Glutamatergic neuron (in vitro differentiated cells): ENCODE data around the gene UBE2H. TPM values are rescaled to one million over a fixed set of nuclear protein-coding genes. Genes with fewer than 3 reads are reported as not detected.

ENCODE experiments used
- DNase-seq: peaks from one replicate; pipeline ENCODE4 v3.0.0; 2022
- H3K27ac Mint-ChIP-seq: one replicate; pipeline ENCODE4 v1.8.0; 2020; ENCODE audit warnings: mild to moderate bottlenecking, mixed read lengths, inconsistent platforms; ENCODE audit not compliant: unreplicated experiment
- H3K27me3 Mint-ChIP-seq: one replicate; pipeline ENCODE4 v1.8.0; 2020; ENCODE audit warnings: mild to moderate bottlenecking, moderate library complexity, mixed read lengths, inconsistent platforms; ENCODE audit not compliant: unreplicated experiment
- H3K36me3 Mint-ChIP-seq: one replicate; pipeline ENCODE4 v1.8.0; 2020; ENCODE audit warnings: mild to moderate bottlenecking, mixed read lengths, inconsistent platforms; ENCODE audit not compliant: unreplicated experiment
- H3K4me1 Mint-ChIP-seq: one replicate; pipeline ENCODE4 v1.8.0; 2020; ENCODE audit warnings: mild to moderate bottlenecking, low read depth, mixed read lengths, inconsistent platforms; ENCODE audit not compliant: unreplicated experiment
- H3K4me3 Mint-ChIP-seq: one replicate; pipeline ENCODE4 v1.8.0; 2020; ENCODE audit warnings: mild to moderate bottlenecking, mixed read lengths, inconsistent platforms; ENCODE audit not compliant: unreplicated experiment
- H3K9me3 Mint-ChIP-seq: one replicate; pipeline ENCODE4 v1.8.0; 2020; ENCODE audit warnings: mild to moderate bottlenecking, moderate library complexity, mixed read lengths, inconsistent platforms; ENCODE audit not compliant: unreplicated experiment
- CTCF ChIP-seq: fragments of 200-600 bp; sonication (generic); IDR thresholded peaks from one replicate; pipeline ENCODE4 v1.5.0; 2021; ENCODE audit not compliant: partially characterized antibody, unreplicated experiment
- total RNA-seq: library from RNA; stranded (reverse); fragmentation: NEBNext Ultra II Directional; extraction: Animal tissue kit (Norgen Biotek cat#: 25700); gene quantifications from one replicate; pipeline ENCODE4 v1.2.1, GENCODE V29; 2021; ENCODE audit not compliant: unreplicated experiment

UBE2H gene
- total RNA-seq, 1 donor from 2014 or later = 100 TPM

GRCh38 chr7:129990403-129991192 is 37.8 kb upstream of the UBE2H start:
- Mint-ChIP-seq H3K36me3 (no peaks in the 10 kb centered on the region), H3K27me3 (peaks cover 2% of the 10 kb centered on the region), H3K9me3 (peaks cover 2% of the 10 kb centered on the region), H3K4me1 (no peaks in the 10 kb centered on the region), H3K4me3 (no peak overlapping the region), H3K27ac (no peak overlapping the region)
- no peak for TF ChIP-seq CTCF
- no peak for DNase-seq

DNA sequence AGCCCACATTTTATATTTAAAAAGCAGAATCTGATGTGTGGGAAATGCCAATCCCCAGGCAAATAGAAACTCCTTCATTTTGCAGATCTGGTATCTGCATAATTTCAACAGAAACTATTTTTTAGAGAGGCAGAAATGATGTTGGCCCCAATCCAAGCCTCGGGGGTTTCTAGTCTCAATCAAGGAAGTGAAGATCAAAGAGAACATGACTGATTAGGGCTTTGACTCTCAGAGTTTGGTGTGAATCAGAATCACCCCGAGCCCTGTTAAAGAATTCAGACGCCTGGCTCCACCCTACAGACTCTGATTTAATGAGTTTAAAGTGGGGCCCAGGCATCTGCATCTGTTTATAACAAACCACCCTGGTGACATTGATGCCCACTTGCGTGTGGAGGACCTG is 36.7 kb upstream of the UBE2H start:
- H3K36me3 Mint-ChIP-seq = no peaks in the 10 kb centered on the region
- H3K4me1 Mint-ChIP-seq = no peaks in the 10 kb centered on the region
- H3K27ac Mint-ChIP-seq = no peak overlapping the region
- peaks cover 2% of the 10 kb centered on the region for H3K27me3 Mint-ChIP-seq
- H3K4me3 Mint-ChIP-seq = no peak overlapping the region
- DNase-seq = no peak
- TF ChIP-seq CTCF = no peak
- peaks cover 2% of the 10 kb centered on the region for H3K9me3 Mint-ChIP-seq

GRCh38 chr7:129986600-129986999 is 33.8 kb upstream of the UBE2H start:
- no peak overlapping the region for H3K4me3 Mint-ChIP-seq
- no peak for TF ChIP-seq CTCF
- H3K9me3 Mint-ChIP-seq = peaks cover 2% of the 10 kb centered on the region
- DNase-seq = no peak
- no peak overlapping the region for H3K27ac Mint-ChIP-seq
- H3K27me3 Mint-ChIP-seq = peaks cover 2% of the 10 kb centered on the region
- no peaks in the 10 kb centered on the region for H3K36me3 Mint-ChIP-seq
- no peaks in the 10 kb centered on the region for H3K4me1 Mint-ChIP-seq

DNA sequence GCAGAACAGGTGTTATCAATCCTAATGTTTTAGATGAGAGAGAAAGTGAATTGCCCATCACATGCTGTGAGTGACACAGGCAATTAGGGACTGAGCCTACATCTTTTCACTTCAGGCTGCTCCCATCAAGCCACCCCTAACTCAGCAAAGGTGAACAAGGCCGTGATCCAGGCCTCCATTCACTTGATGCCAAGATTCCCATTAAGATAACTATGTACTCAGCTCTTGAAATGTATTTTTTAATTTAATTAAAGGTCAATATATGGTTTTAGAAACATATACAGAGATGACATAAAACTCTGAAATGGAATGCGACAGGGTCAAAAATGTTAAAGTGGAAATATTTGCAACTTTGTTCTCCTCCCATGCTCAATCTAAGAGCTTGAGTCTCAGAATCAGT is 27.9 kb upstream of the UBE2H start:
- H3K36me3 Mint-ChIP-seq = peaks cover 4% of the 10 kb centered on the region
- no peak overlapping the region for H3K27ac Mint-ChIP-seq
- DNase-seq = no peak
- no peak for TF ChIP-seq CTCF
- H3K27me3 Mint-ChIP-seq = peaks cover 1% of the 10 kb centered on the region
- no peaks in the 10 kb centered on the region for H3K4me1 Mint-ChIP-seq
- no peak overlapping the region for H3K4me3 Mint-ChIP-seq
- H3K9me3 Mint-ChIP-seq = no peaks in the 10 kb centered on the region

DNA sequence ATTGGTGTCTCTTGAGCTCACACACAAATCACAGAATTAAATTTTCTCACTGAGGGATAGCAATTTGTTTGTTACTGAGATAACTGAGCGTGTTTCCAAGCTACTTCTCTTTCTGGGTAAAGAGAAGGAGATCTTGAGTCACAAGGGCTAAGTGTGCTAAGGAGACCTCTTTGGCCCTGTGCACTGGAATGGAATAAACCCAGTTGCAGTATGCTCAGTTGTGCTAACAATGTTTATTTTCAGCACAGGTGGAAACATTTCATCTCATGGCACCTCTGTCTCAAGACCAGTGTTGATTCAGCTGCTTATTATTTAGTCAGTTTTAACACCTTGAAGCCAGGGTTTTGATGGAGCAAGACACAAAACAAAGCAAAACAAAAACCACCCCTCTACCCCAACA is 22.5 kb upstream of the UBE2H start:
- Mint-ChIP-seq H3K27ac (no peak overlapping the region), H3K9me3 (no peaks in the 10 kb centered on the region)

More for the DNA sequence above, 22.5 kb upstream of the UBE2H start:
- Mint-ChIP-seq H3K27me3 (peaks cover 4% of the 10 kb centered on the region), H3K36me3 (peaks cover 4% of the 10 kb centered on the region), H3K4me3 (no peak overlapping the region), H3K4me1 (peaks cover 3% of the 10 kb centered on the region)
- no peak for TF ChIP-seq CTCF
- no peak for DNase-seq
